Left hindlimb (tissue), 1 donor: ENCODE results near the gene SRI.
"Not testable (repeated sequence)": the region's sequence is repeated elsewhere in the genome, so short reads cannot be mapped to it uniquely, and the experiment has no call there.

ENCODE experiments used
- DNase-seq: peaks from one replicate; pipeline ENCODE4 v3.0.0-alpha.2; 2018

SRI gene, protein sequence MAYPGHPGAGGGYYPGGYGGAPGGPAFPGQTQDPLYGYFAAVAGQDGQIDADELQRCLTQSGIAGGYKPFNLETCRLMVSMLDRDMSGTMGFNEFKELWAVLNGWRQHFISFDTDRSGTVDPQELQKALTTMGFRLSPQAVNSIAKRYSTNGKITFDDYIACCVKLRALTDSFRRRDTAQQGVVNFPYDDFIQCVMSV

DNA sequence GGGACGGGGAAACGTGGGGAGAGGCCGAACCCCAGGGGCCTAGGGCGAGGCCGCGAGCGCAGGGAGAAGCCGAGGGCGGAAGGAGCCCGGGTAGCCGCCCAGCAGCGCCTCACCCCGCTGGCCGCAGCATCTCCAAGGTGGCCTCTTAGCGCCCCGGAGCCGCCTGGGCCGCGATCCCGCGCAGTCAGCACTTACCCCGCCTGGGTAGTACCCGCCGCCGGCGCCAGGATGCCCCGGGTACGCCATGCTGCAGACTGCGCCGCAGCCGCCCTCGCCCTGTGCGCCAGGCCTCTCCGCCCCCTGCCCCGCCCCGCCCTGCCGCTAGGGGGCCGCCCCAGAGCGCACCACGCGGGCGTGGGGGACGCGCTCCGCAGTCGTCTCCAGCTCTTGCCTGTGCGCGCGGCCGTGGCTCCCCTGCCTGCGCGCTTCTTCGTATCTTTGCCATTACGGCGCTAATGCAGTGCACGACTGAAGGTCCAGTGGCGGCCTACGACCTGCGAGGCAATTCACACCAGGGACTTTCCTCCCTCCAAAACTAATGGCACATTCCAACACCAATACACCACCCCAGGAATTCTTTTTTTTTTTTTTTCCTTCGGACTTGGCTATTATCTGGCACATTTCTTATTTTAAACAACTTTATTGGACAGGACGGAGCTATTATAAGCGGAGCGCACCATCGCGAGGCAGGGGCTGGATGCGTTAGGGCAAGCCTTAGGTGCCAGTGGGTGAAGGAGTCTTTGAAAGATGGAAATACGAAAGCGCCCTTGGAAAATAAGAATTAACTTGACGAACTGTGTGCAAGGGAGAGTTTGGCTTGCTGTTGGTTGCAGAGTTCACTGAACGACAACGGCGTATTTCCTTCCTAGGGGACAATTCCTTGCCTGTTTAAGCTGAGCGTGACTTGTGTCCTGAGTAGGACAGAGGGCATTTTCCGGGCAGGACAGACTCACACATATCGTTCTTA is at the start of gene SRI:
Gene SRI (minus strand): TSS at position 258 of the 967 bp plus-strand sequence. CDS start 12 bp downstream, at position 246.
- peak; percentile 91 for DNase-seq

DNA sequence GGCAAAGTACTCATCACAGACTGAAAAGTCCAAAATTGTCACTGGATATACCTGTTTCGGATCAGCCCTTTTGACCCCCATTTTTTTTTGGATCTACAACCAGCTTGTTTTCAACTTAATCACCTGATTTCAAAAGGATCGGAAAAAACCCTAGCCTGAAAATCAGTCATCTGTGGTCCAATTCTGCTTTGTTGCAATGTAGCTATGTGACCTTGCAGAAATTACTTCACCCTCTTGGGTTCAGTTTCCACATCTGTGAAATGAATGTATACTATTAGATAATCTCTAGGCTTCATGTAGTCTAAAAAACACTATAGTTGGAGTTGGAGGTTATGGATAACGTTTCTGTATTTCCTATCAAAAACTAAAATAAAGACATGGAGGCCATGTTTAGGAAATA is 49.7 kb upstream of the SRI start:
- DNase-seq, result no peak

DNA sequence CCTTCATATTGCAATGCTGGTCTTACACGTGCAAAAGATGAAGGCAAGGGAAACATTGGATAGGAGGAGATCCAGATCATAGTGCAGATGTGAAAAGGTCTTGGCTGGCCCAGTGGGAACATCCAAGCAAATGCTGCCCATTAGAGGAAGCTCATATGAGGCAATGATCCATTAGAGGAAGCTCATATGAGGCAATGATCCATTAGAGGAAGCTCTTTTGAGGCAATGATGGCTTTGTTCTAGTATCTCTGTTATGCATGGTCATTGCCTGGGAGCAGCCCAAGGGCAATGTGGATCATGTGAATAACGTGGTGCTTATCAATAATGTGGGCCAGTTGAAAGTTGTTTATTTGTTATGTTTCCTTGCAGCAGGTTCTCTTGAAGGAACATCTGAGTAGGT is 49.0 kb upstream of the SRI start:
- DNase-seq, result no peak

DNA sequence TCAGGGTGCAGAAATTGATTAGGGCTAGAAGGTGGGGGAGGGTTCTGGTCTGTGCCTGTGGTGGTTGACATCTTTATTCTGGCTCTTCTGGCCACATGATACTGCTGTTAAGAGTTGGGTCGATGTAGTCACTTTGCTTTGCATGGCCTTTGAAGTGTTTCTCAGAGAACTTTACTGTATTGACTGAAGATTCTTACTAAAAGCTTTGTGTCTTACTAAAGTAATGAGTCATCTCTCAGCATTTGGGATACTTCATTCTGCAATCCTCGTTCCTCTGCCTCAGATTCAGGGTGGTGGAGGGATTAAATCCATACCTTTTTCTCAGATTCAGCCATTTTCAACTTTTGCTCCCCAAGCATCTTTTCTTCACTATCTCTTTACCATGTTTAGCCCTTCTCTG is 48.2 kb upstream of the SRI start:
- DNase-seq, result no peak

DNA sequence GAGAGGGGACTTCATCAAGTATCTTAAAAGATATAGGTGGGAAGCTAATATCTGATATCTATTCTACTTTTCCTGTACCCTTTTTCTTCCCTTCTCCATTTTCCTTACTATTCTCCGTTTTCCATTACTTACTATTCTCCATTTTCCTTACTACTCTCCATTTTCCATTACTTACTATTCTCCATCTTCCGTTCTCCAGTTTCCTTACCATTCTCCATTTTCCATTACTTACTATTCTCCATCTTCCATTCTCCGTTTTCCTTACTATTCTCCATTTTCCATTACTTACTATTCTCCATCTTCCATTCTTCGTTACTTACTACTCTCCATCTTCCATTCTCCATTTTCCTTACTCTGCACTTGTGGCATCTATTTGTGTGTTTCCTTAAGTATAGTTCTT is 47.6 kb upstream of the SRI start:
- DNase-seq, result no peak

DNA sequence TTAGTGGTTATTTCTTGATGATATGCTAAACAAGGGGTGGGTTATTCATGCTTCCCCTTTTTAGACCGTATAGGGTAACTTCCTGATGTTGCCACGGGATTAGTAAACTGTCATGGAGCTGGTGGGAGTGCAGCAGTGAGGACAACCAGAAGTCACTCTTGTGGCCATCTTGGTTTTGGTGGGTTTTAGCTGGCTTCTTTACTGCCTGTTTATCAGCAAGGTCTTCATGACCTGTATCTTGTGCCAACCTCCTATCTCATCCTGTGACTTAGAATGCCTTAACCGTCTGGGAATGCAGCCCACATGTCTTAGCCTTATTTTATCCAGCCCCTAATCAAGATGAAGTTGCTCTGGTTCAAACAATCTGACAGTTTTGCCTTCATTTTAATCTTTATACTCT is 45.1 kb upstream of the SRI start:
- not testable (repeated sequence) for DNase-seq

DNA sequence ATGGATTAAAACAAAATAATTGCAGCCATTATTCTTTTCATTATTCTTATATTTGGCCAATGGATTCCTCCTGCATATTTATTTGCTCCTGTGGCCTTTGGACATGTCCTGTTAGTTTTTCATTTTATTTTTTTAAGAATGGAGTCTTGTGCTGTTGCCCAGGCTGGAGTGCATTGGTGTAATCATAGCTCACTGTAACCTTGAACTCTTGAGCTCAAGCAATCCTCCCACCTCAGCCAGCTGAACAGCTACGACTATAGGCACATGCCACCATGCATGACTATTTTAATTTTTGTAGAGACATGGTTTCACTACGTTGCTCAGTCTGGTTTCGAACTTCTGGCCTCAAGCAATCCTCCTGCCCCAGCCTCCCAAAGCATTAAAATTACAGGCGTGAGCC is 42.7 kb upstream of the SRI start:
- DNase-seq, result no peak

DNA sequence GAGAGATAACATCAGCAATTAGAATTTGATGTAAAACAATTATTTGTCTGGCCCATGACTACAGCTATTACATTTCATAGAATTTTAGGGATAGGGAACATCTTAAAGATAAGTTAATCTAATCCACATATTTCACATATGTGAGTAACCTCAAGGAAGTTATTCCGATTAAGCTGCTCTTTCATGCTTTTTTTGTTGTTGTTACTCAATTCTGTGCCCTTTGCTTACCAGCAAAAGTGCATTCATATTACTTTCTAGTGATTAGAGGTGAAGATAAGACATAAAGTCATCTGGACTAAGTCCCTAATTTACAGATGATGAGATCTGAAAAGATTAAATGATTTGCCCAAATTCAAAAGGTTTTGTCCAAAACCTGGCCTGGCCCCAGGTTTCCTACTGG is 40.9 kb upstream of the SRI start:
- no peak for DNase-seq

DNA sequence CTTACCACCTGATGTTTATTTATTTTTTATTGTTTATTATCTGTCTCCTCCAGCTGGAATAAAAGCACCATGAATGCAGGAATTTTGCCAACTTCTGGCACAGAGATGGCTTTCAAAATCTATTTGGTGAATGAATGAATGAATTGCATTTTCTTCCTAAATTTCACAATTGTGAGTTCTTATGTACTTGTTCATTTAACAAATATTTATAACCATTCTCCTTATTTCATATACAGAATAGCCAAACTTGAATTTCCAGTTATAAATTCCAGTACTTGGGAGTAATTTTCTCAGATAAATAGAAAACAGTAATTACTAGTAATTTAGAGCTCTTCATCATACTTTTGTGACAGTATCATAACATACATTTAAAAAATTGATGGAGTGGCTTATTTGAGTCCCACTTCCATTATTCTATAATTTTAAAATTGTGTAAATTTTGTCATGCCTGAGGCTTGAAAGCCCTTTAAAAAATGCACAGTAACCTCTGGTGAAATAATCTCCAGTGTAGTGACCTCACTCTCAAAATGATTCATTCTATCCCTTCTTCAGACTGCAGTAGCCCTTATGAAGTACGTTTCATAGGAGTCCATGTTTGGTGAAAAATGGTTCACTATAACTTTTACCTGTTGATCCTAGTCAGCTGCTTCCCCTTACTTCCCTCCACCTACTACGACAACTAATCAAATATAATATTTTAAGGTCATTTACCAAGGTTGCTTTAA is 40.0 kb upstream of the SRI start:
- no peak for DNase-seq

DNA sequence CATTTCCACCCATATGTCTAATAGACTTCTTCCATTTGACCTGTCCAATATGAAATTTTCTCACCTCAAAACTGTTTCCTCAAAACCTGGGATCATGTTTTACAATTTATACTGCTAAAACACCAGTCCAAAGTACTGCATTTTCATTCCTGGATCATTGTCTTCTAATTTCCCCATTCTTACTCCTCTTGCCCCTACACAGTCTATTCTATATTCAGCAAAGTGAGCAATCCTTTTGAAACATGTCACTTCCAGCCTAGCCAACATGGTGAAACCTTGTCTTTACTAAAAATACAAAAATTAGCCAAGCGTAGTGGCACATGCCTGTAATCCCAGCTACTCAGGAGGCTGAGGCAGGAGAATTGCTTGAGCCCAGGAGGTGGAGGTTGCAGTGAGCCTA is 38.5 kb upstream of the SRI start:
- not testable (repeated sequence) for DNase-seq

DNA sequence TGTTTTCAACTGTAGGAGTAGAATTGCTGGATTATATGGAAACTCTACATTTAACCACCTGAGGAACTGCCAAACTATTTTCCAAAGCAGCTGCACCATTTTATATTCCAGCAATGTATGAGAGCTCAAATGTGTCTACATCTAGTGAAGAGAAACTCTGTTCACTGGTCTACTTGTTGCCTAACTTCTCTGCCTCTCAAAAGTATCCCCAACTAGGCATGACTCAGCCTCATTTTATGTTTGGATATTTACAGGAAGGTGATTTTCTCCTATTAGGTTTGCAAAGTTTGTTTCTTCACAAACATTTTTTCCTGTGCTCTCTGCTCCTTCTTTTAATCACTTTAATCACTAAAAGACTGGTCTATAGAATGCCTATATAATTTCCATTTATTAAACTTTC is 37.1 kb upstream of the SRI start:
- DNase-seq, result no peak

DNA sequence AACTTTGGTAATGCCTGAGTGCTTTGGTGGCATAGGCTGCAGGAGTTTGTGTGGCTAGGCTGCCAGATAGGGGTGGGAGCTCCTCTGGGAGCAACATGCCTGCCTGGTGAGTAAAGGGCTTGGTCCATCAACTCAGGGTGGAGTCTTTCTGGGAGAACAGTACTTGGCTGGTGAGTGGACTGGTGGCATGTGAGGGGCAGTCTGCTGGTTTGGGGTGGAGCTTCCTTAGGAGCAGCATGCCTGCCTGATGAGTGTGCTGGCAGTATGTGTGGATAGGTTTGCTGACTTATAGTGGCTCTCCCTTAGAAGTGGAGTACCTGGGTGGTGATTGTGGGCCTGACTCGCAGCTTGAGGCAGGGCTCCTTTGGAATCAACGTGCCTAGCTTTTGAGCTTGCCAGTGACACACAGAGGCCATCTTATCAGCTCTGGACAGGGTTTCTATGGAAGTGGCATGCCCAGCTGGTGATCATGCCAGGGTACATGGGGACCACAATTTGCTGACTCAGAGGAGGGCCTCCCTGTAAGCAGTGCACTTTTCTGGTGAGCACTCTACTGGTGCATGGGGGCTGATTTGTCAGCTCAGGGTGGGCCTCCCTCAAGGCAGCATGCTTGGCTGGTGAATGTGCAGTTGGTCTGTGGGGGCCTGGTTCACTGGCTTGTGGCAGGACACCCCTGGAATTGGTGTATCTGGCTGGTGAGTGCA is 35.0 kb upstream of the SRI start:
- DNase-seq, result no peak

DNA sequence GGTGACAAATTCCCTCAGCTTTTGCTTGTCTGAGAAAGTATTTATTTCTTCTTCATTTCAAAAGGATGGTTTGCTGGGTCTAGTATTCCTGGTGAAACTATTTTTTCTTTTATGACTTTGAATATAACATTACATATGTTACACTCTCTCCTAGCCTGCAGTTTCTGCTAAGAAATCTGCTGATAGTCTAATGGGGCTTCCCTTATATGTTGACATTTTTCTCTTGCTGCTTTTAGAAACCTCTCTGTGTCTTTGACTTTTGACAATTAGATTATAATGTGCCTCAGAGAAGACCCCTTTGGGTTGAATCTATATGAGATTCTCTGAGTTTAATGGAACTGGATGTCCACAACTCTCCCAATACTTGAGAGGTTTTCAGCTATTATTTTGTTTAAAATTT is 33.8 kb upstream of the SRI start:
- DNase-seq, result no peak

DNA sequence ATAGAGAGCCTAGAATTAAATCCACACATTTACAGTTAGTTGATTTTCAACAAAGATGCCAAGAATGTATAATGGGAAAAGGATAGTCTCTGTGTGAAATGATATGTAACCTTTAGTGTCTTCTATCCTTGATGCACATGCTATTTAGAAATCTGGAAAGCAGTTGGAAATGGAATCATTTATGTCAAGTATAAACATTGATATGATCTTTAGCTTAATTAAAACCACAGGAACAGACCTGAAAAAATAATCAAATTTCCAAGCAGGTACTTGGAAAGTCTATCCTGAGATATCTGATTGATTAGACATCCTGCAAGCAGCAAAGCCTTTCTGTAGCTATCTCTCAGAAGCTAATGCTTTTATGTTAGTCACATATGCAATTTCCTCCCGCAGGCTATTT is 24.4 kb upstream of the SRI start:
- DNase-seq, result no peak

DNA sequence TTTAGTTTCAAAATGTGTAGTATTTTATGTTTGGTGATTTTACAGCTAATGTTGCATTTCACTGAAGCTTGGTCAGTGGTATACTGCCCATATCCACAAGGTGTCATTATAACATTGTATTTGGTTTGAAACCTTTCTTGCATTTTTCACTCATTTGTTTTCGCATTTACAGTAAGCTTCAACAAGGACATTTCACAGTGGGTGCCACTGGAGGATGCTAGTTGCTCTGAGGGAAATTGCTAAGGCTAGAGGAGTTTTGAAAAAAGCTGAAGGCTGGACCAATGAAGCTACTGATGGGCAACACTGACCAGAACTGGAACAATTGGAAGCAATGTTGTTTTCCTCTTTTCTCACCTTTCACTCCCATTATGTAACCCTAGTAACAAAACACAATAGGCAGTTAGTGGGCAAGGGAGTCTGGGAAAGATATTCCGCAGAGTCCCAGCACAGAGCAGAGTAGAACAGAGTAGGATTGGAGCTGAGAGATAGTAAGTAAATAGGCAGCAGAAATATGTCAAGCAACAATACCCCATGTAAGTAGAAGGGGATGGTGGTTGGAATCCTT is 23.6 kb upstream of the SRI start:
- DNase-seq, result no peak

DNA sequence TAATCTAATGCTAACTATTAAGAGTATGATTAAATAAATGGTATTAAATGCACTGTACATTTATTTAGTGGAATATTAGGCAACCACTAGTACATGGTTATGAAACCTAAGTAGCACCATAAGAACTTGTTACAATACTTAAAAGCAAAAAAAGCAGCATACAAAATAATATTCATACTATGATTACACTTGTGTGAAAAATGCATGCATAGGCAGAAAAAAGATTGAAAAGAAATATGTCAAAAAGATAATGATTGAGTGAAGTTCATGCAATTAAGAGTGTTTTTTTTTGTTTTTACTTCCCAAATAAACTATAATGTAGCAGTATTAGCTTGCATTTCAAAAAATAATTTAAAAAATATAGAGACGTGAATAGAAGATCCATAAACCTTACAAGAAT is 20.0 kb upstream of the SRI start:
- DNase-seq, result no peak

DNA sequence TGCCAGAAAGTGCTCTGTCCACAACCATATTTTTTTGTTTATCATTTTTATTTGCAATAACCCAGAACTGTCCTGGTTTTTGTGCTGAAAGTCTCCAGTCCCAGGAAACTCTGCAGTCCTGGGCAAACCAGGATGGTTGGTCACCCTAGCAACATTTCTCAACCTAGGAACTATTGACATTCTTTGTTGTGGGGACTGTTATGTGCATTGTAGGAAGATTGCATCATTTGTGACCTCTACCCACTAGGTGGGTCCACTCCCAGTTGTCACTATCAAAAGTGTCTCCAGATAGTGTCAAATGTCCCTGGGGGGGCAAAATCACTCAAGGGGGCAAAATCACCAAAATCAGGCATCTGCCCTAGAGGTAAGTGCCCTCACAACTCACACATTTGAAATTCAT is 14.0 kb upstream of the SRI start:
- no peak for DNase-seq

DNA sequence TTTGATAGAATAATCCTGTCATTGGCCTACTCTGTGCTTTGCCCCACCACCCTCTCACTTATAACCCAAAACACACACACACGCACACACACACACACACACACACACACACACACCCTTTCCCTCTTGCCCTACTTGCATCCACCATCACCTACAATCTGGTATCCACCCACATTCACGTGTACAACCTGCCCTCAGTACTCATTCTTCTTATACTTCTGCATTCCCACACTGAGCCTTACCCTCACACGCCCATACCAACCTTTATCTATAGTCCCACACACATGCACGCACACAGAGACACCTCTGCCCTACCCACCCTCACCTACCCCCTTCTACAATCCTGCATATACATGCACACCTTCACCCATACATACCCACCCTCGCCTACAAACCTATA is 10.8 kb upstream of the SRI start:
- no peak for DNase-seq

DNA sequence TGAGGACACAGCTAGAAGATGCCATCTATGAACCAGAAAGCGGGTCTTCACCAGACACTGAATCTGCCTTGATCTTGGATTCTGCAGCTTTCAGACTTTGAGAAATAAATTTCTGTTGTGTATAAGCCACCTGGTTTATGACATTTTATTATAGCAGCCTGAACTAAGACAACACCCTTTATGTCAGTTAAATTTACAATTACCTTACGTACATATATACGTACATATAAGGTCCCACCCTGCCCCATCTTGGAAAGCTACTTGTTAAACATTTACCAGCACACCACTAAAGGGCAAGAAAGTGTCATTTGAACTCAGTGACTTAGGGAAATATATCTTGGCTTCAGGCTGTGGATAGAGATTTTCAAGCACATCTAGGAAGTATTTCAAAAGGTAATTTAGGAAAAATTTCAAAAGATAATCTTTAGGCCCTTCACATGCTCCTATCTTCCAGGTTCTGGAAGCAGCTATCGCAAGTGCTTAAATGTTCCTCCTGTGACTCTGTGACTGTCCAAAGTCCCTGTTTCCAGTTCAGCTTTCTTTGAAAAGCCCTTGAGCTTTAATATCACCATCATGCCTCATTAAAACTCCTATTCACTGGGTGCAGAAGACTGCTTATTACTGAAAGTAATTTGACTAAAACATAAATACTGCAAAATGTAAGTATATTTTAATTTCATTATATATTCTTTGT is 9.6 kb upstream of the SRI start:
- DNase-seq, result no peak

DNA sequence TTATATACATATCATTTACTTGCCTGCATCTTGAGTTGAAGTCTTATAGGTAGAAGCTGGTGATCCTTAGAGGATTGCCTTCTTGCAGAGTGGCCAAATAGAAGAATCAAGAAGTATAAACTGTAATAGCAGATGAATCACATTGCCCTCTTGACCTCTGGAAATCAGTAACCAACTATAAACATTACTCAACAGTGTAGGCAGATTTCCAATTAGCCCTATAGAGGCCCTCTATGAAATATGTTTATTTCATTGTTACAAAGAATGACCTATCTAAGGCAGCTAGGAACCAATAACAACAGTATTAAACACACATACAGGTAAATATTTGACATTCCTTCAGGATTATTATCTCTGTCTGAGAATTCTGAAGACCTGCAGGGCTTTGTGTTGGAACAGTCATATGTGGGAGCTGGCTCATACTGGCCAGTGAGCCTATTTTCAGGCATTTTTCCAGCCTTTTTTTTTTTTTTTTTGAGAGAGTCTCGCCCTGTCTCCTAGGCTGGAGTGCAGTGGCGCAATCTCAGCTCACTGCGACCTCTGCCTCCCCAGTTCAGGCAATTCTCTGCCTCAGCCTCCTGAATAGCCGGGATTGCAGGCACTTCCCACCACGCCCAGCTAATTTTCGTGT is 7.2 kb upstream of the SRI start:
- no peak for DNase-seq

DNA sequence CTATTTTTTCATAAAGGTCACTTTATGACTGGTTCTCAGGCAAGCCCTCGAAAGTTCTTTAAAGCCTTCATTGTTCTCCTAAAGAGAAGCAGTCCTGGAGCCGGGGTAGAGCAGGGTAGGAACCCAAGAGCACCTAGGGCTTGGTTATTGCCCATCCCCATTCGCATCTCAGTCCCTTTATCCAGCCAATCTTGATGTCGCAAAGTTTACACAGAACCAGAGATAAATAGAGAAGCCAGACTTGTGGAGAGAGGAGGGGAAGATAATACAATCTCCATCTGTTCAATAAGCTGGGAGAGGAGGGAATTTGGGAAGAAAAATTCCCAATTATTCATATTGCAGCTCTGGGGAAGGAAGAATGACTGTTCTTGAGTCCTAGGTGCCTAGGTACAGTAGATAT is 6.4 kb upstream of the SRI start:
- no peak for DNase-seq
